GM18508 (cell line): ENCODE results near the gene SPN.
"Not testable (repeated sequence)": the region's sequence is repeated elsewhere in the genome, so short reads cannot be mapped to it uniquely, and the experiment has no call there.

Experiments used
- ATAC-seq: cut with Tn5 transposase; IDR thresholded peaks from one replicate; pipeline ENCODE4 v1.9.1; 2021; ENCODE audit warnings: moderate number of reproducible peaks; ENCODE audit not compliant: insufficient read depth, unreplicated experiment

Gene SPN, protein sequence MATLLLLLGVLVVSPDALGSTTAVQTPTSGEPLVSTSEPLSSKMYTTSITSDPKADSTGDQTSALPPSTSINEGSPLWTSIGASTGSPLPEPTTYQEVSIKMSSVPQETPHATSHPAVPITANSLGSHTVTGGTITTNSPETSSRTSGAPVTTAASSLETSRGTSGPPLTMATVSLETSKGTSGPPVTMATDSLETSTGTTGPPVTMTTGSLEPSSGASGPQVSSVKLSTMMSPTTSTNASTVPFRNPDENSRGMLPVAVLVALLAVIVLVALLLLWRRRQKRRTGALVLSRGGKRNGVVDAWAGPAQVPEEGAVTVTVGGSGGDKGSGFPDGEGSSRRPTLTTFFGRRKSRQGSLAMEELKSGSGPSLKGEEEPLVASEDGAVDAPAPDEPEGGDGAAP

DNA sequence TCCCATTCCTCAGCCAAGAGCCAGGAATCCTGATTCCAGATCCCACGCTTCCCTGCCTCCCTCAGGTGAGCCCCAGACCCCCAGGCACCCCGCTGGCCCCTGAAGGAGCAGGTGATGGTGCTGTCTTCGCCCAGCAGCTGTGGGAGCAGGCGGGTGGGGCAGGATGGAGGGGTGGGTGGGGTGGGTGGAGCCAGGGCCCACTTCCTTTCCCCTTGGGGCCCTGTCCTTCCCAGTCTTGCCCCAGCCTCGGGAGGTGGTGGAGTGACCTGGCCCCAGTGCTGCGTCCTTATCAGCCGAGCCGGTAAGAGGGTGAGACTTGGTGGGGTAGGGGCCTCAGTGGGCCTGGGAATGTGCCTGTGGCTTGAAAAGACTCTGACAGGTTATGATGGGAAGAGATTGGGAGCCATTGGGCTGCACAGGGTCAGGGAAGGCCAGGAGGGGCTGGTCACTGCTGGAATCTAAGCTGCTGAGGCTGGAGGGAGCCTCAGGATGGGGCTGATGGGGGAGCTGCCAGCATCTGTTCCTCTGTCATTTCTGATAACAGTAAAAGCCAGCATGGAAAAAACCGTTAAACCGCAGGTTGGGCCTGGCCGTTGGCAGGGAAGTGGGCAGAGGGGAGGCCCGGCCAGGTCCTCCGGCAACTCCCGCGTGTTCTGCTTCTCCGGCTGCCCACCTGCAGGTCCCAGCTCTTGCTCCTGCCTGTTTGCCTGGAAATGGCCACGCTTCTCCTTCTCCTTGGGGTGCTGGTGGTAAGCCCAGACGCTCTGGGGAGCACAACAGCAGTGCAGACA, at the start of gene SPN:
SPN (plus strand) TSS at position 232 of the 791 bp plus-strand sequence; CDS start at position 714, 482 bp downstream.
- no peak for ATAC-seq

GRCh38 chr16:29613307-29614057, 49.6 kb upstream of the SPN start:
- not testable (repeated sequence) for ATAC-seq

GRCh38 chr16:29614691-29615314, 48.2 kb upstream of the SPN start:
- ATAC-seq: not testable (repeated sequence)

GRCh38 chr16:29616127-29616526, 46.9 kb upstream of the SPN start:
- not testable (repeated sequence) for ATAC-seq

- ATAC-seq: not testable (repeated sequence)
Measured at GRCh38 chr16:29620591-29620990, 42.5 kb upstream of the SPN start.

DNA sequence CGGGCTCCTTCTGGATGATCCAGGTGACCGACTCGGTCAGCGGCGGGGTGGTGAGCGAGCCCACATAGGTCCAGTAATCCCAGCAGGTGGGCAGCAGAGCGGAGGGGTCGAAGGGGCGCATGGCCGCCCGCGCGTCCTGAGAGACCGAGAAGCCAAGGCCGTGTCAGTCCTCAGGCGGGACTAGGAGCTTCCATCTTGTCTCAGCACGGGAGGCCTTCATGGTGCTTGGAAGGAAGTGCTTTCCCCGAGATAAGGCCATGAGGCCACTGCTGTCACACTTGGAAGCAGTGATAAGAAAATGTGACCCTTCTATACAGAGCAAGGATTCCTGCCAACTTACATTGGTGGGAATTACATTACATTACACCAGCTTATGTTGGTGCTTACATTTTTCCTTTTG, 40.3 kb upstream of the SPN start:
- not testable (repeated sequence) for ATAC-seq

DNA sequence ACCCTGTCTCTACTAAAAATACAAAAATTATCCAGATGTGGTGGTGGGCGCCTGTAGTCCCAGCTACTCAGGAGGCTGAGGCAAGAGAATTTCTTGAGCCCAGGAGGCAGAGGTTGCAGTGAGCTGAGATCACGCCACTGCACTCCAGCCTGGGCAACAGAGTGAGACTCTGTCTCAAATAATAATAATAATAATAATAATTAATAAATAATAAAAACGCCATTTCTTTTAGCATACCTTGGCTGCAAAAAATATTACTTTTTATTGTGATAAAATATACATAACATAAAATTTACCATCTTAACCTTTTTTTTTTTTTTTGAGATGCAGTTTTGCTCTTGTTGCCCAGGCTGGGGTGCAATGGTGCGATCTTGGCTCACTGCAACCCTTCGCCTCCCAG, 39.8 kb upstream of the SPN start:
- not testable (repeated sequence) for ATAC-seq

GRCh38 chr16:29625114-29625513, 37.9 kb upstream of the SPN start:
- not testable (repeated sequence) for ATAC-seq

- ATAC-seq: not testable (repeated sequence)
Measured at GRCh38 chr16:29626778-29627331, 36.2 kb upstream of the SPN start.

DNA sequence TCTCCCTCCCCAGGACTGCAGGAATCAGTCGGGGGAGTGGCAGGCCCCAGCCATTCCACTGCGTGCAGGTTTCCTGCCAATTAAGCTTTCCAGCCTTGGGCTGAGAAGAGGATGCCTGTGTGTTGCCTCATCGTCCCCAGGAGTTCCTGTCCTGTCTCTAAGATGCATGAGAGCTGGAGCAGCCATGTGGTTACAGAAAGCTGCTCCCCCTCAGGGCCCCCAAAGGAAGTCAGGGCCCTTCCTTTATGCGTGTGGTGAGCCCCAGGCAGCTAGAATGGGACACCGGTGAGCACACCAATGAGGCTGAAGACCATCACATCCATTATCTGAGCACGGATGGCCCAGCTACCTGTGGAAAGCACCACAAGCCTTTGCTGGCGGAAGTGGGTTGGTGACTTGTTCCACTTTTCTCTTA, 35.4 kb upstream of the SPN start:
- not testable (repeated sequence) for ATAC-seq

DNA sequence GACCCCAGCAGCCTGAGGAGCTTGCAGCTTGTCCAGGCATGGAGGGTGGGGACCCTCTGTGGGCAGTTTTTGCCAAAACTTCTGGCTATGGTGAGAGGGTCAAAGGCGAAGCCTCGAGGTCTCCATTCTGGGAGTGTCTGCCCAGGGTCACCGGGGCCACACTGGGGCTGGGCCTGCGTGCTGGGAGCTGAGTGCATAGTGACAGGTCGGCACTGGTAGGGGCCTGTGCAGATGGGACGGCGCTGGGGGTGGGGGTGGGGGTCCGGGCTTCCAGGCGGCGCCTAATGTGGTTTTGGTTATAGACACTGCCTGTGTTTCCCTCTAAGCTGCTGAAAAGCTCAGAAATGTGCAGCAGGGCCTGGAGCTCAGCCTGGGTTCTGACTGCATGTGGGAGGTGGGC, 34.3 kb upstream of the SPN start:
- ATAC-seq: not testable (repeated sequence)

DNA sequence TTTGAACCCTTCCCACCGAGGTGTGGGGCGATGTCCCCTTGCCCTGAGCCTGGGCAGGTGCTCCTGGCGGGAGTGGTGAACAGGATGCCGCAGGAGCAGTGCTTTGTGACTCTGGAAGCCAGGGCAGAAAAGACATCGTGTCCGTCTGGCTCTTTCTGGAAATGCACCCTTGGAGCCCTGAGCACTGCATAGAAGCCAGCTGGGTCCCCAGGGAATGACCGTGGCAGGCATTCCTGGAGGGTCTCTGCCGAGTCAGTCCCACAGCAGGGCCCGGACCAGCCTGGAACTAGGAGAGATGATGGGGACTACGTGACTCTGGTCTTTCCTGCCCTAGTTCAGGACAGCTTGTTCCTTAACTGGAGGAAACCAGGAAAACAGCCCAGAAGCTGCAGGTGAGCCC, 33.7 kb upstream of the SPN start:
- not testable (repeated sequence) for ATAC-seq

GRCh38 chr16:29631658-29632057, 31.4 kb upstream of the SPN start:
- ATAC-seq: not testable (repeated sequence)

DNA sequence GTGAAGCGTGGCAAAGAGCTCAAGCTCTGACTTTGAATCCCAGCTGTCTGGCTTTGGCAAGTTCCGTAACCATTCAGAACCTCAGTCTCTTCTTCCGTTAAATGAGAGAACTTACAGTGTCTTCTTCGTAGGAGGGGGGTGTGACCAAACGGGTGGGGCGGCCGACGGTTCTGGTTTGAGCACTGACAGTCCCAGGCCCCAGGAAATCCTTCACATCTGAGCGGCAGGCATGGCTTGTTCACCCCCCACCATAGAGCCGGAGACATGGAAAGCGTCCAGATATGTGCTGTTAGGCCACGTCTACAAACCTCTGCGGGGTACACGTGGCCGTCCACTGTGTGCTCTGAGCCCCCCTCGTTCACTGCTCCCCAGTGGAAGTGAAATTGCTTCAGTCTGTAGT, 27.1 kb upstream of the SPN start:
- not testable (repeated sequence) for ATAC-seq

DNA sequence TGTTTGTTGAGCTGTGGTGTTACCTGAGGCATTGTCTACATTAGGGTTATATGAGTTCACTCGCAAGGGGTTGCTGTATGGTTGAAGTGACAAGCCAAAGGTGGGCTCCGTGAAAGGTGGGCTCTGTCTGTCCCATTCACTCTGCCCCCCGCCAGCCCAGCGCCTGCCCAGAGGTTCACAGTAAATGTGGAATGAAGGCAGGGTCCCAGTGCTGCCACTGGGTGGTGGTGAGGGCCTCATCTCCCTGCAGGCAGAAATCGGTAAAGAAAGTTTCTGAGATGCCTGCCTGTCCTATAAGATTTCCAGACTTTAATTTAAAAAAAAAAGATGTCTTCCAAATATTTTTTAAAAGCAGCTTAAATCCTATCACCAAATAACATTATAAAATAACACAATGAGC, 26.7 kb upstream of the SPN start:
- ATAC-seq: not testable (repeated sequence)

DNA sequence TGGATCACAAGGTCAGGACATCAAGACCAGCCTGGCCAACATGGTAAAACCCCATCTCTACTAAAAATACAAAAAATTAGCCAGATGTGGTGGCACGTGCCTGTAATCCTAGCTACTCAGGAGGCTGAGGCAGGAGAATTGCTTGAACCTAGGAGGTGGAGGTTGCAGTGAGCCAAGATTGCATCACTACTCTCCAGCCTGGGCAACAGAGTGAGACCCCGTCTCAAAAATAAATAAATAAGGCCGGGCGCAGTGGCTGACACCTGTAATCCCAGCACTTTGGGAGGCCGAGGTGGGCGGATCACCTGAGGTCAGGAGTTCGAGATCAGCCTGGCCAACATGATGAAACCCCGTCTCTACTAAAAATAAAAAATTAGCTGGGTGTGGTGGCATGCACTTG, 24.3 kb upstream of the SPN start:
- not testable (repeated sequence) for ATAC-seq

- ATAC-seq: no peak
Measured at GRCh38 chr16:29641561-29641960, 21.5 kb upstream of the SPN start.

DNA sequence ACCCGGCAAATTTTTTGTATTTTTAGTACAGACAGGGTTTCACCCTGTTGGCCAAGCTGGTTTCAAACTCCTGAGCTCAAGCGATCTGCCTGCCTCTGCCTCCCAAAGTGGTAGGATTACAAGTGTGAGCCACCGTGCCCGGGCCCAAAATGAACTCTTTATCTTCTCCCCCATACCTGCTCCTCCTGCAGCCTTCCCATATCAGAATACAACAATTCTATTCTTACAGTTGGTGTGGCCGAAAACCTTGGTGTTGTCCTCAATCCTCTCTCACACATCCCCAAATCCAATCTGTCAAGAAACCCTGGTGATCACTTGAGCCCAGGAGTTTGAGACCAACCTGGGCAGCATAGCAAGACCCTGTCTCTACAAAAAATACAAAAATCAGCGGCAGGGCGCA, 19.5 kb upstream of the SPN start:
- no peak for ATAC-seq

GRCh38 chr16:29644338-29644857, 18.6 kb upstream of the SPN start:
- ATAC-seq: no peak
